OCI-LY7 (cell line): ENCODE results near the gene ZNF232. TPM values are rescaled to one million over a fixed set of nuclear protein-coding genes. Genes with fewer than 3 reads are reported as not detected.
"Not testable (repeated sequence)": the region's sequence is repeated elsewhere in the genome, so short reads cannot be mapped to it uniquely, and the experiment has no call there.

Experiments used
- Bru-seq: library from RNA; stranded (reverse); fragments of 400-500 nt; gene quantifications from one replicate; lab custom pipeline; 2021; lab: Mats Ljungman, UMichigan
- BruChase-seq, 2 experiments: library from RNA; stranded (reverse); fragments of 400-500 nt; gene quantifications; one replicate each; lab custom pipeline; 2021; lab: Mats Ljungman, UMichigan
- BruUV-seq: library from RNA; stranded (reverse); fragments of 400-500 nt; replicated peaks from 2 replicates; lab custom pipeline; 2021; lab: Mats Ljungman, UMichigan
- CTCF ChIA-PET: fragments of 300-600 bp; sonication (Branson Sonifier 250); formaldehyde crosslinking; loops from one replicate; lab custom pipeline; 2022; ENCODE audit warnings: antibody characterized with exemption; ENCODE audit not compliant: unreplicated experiment; lab: Charles Lee
- POLR2A ChIA-PET: fragments of 300-600 bp; sonication (Branson Sonifier 250); formaldehyde crosslinking; loops from one replicate; lab custom pipeline; 2022; ENCODE audit warnings: antibody characterized with exemption; lab: Charles Lee
- DNase-seq: peaks from one replicate; pipeline ENCODE4 v3.0.0-alpha.2; 2015; ENCODE audit warnings: low spot score
- H2AFZ ChIP-seq: fragments of 200-600 bp; sonication (generic), shearing (Covaris generic); 2 replicates; pipeline ENCODE4 v1.6.1; 2014; ENCODE audit warnings: mild to moderate bottlenecking, antibody characterized with exemption, low read length, moderate library complexity
- H3K27ac ChIP-seq: fragments of 200-600 bp; sonication (generic); 2 replicates; pipeline ENCODE4 v1.5.1; 2014; ENCODE audit warnings: mixed run types, low read depth, mild to moderate bottlenecking, moderate library complexity, low read length, inconsistent platforms; ENCODE audit not compliant: poor library complexity, severe bottlenecking
- H3K36me3 ChIP-seq: fragments of 200-600 bp; sonication (generic); 2 replicates; pipeline ENCODE4 v1.6.1; 2014; ENCODE audit warnings: mild to moderate bottlenecking, antibody characterized with exemption, low read length, moderate library complexity, mixed read lengths; ENCODE audit not compliant: insufficient read depth
- H3K4me1 ChIP-seq: fragments of 200-600 bp; sonication (generic); 2 replicates; pipeline ENCODE4 v1.5.1; 2014; ENCODE audit warnings: mild to moderate bottlenecking, low read length; ENCODE audit not compliant: insufficient read depth, poor library complexity, severe bottlenecking
- H3K4me2 ChIP-seq: fragments of 200-600 bp; sonication (generic); 2 replicates; pipeline ENCODE4 v1.6.1; 2014; ENCODE audit warnings: mild to moderate bottlenecking, low read length
- H3K4me3 ChIP-seq: fragments of 200-600 bp; sonication (generic); 2 replicates; pipeline ENCODE4 v1.5.1; 2014; ENCODE audit warnings: mild to moderate bottlenecking, low read depth, low read length; ENCODE audit not compliant: poor library complexity, severe bottlenecking
- H3K79me2 ChIP-seq: fragments of 200-600 bp; sonication (generic); 2 replicates; pipeline ENCODE4 v1.6.1; 2016; ENCODE audit warnings: low read depth, mild to moderate bottlenecking, low read length, moderate library complexity, mixed read lengths; ENCODE audit not compliant: insufficient read depth
- H3K9me2 ChIP-seq: fragments of 200-600 bp; sonication (generic); 2 replicates; pipeline ENCODE4 v1.6.1; 2016; ENCODE audit warnings: mild to moderate bottlenecking, low read length, mixed read lengths; ENCODE audit not compliant: insufficient read depth
- H3K9me3 ChIP-seq: fragments of 200-600 bp; sonication (generic); 2 replicates; pipeline ENCODE4 v1.6.1; 2014; ENCODE audit warnings: mild to moderate bottlenecking, mixed run types, low read length, mixed read lengths
- H4K20me1 ChIP-seq: fragments of 200-600 bp; sonication (generic); 2 replicates; pipeline ENCODE4 v1.6.1; 2014; ENCODE audit warnings: mild to moderate bottlenecking, antibody characterized with exemption, low read length, moderate library complexity, mixed read lengths; ENCODE audit not compliant: insufficient read depth
- CTCF ChIP-seq: fragments of 200-600 bp; sonication (generic); conservative IDR thresholded peaks from 2 replicates; pipeline ENCODE4 v1.5.1; 2014; ENCODE audit warnings: mild to moderate bottlenecking, antibody characterized with exemption, low read length, moderate library complexity, mixed read lengths
- EZH2phosphoT487 ChIP-seq: fragments of 200-600 bp; sonication (generic); IDR thresholded peaks from 2 replicates; pipeline ENCODE4 v1.6.1; 2018; ENCODE audit warnings: low read depth, borderline replicate concordance, mild to moderate bottlenecking, mixed run types, antibody characterized with exemption, low read length, moderate library complexity, mixed read lengths
- intact Hi-C: fragments of 100-400 bp; cut with micrococcal nuclease; formaldehyde crosslinking; loops from one replicate; pipeline ENCODE4 v1.10.0; 2022; ENCODE audit not compliant: unreplicated experiment
- long read RNA-seq: library from polyadenylated mRNA; stranded (forward); transcript quantifications from one replicate; pipeline ENCODE4 v2.0.0, GENCODE V29; 2022
- total RNA-seq, 2 experiments: library from RNA; depleted of rRNA in 1 of 2; stranded (reverse); fragments of >200 nt in 1 of 2; shearing (Covaris generic) in 1 of 2; gene quantifications; 2 replicates each; pipeline ENCODE4 v1.2.3, GENCODE V29; 2014 to 2022

ZNF232 gene
- total RNA-seq (2014; rRNA removed; shearing (Covaris generic)) (28.3 and 32.0 TPM in 2 replicates), total RNA-seq (2022) (20.8 and 21.3 TPM in 2 replicates), Bru-seq, nascent RNA (percentile 57 among the genes with signal in this experiment), BruChase-seq, experiment 1, labeled RNA remaining after a 6-hour chase (percentile 49 among the genes with signal in this experiment), BruChase-seq, experiment 2, labeled RNA remaining after a 2-hour chase (percentile 57 among the genes with signal in this experiment)
- long read RNA-seq, transcript ZNF232-205 (5 exons, 1,553 nt), result major isoform, 7 of 31 reads
- long read RNA-seq, partial matches to known transcripts, result 8 of 31 reads
- long read RNA-seq, other reads (novel, unspliced or antisense), result 15 of 31 reads

GRCh38 chr17:5111402-5112204 lies at the start of gene ZNF232:
Gene ZNF232 (minus strand): TSS chr17:5111878. CDS start chr17:5111822, 56 bp downstream.
- no TSS peak for BruUV-seq
- H3K4me3 ChIP-seq, result peak within 1 kb of the TSS; percentile 85
- H2AFZ ChIP-seq, result peak within 1 kb of the TSS; percentile 87
- POLR2A ChIA-PET, result no interaction called here
- peaks cover 33% of the 10 kb centered on the region for H3K79me2 ChIP-seq
- DNase-seq, result peak; percentile 95
- peaks cover 5% of the 10 kb centered on the region; the same call in 1 of the 2 replicates for H3K9me3 ChIP-seq
- CTCF ChIA-PET, result interaction anchor here (0.9 to 1.2 kb wide), 2 partner anchors 55 to 81 kb away, joined by 3 read pairs; no protein-coding TSS in a partner anchor
- TF ChIP-seq CTCF, result 0 out of 2 replicates have a peak, but pooled peaks have one; percentile 10
- no peak for TF ChIP-seq EZH2phosphoT487
- peaks cover 54% of the 10 kb centered on the region for H3K36me3 ChIP-seq
- peaks cover 16% of the 10 kb centered on the region for H3K4me1 ChIP-seq
- peak within 1 kb of the TSS; percentile 62 for H3K27ac ChIP-seq
- peak within 1 kb of the TSS; percentile 83 for H3K4me2 ChIP-seq
- intact Hi-C loops, result loop anchor here (1.0 kb wide), 2 partner anchors 80 to 126 kb away; partner anchors contain the start of gene ZNF594
- H3K9me2 ChIP-seq, result no peaks in the 10 kb centered on the region
- H4K20me1 ChIP-seq, result no peaks in the 10 kb centered on the region

GRCh38 chr17:5160702-5161101 lies 49.0 kb upstream of the ZNF232 start:
- H3K4me1 ChIP-seq, H3K36me3 ChIP-seq, H3K79me2 ChIP-seq, DNase-seq, intact Hi-C loops, H2AFZ ChIP-seq, CTCF ChIA-PET, H3K9me3 ChIP-seq, H3K4me2 ChIP-seq, BruUV-seq, H3K27ac ChIP-seq, H3K4me3 ChIP-seq, H4K20me1 ChIP-seq, H3K9me2 ChIP-seq, POLR2A ChIA-PET: not testable (repeated sequence)

GRCh38 chr17:5146122-5146521 lies 34.4 kb upstream of the ZNF232 start:
- intact Hi-C loops, H3K9me2 ChIP-seq, H3K4me3 ChIP-seq, BruUV-seq, H3K36me3 ChIP-seq, H4K20me1 ChIP-seq, H3K79me2 ChIP-seq, H2AFZ ChIP-seq, H3K4me2 ChIP-seq, DNase-seq, POLR2A ChIA-PET, H3K27ac ChIP-seq, CTCF ChIA-PET, H3K9me3 ChIP-seq, H3K4me1 ChIP-seq: not testable (repeated sequence)

GRCh38 chr17:5142877-5143276 lies 31.2 kb upstream of the ZNF232 start:
- DNase-seq, BruUV-seq, H3K4me1 ChIP-seq, H3K4me2 ChIP-seq, H3K4me3 ChIP-seq, H3K27ac ChIP-seq, intact Hi-C loops, H3K36me3 ChIP-seq, CTCF ChIA-PET, H4K20me1 ChIP-seq, H3K79me2 ChIP-seq, POLR2A ChIA-PET, H3K9me3 ChIP-seq, H3K9me2 ChIP-seq, H2AFZ ChIP-seq: not testable (repeated sequence)
